ENCODE results near the gene MYL1.

GRCh38 chr2:210337159-210337558 is 22.2 kb upstream of the MYL1 start:
- TF ChIP-seq GRHL2 (CRISPR knock-in tag; IDR thresholded peaks at IDR 0.05; ENCODE audit: insufficient replicate concordance, severe bottlenecking) (no peak), CTCF (IDR thresholded peaks at IDR 0.05) (no peak), ELF4 (CRISPR knock-in tag; IDR thresholded peaks at IDR 0.05; ENCODE audit: low read depth) (no peak), SP1 (CRISPR knock-in tag; conservative IDR thresholded peaks at IDR 0.05) (no peak)

Measured in WTC11 (cell line).